K562 (cell line): ENCODE data around the gene CRYBG3. TPM values are rescaled to one million over a fixed set of nuclear protein-coding genes. Genes with fewer than 3 reads are reported as not detected.

Source experiments
- ATAC-seq: fragments of 200-7000 bp; cut with Tn5 transposase; 3 replicates; pipeline ENCODE4 v1.9.1; 2020; ENCODE audit warnings: moderate library complexity
- BruUV-seq: library from RNA; stranded (reverse); fragments of 400-500 nt; replicated peaks from 2 replicates; lab custom pipeline; 2021; lab: Mats Ljungman, UMichigan
- CTCF ChIA-PET: fragments of 300-600 bp; formaldehyde crosslinking; extraction: SDS; loops from one replicate; lab custom pipeline; 2021; ENCODE audit warnings: low intra/inter-chr PET ratio; lab: Yijun Ruan, JAX
- POLR2A ChIA-PET: fragments of 300-600, 350-650 bp; sonication (Branson Sonifier 250); formaldehyde crosslinking; extraction: SDS; loops from one replicate; lab custom pipeline; 2021; ENCODE audit warnings: antibody characterized with exemption, inconsistent platforms; lab: Yijun Ruan, JAX
- DNase-seq, 4 experiments: peaks; one replicate each; pipeline versions ENCODE4 v3.0.0 to v3.0.0-alpha.2; 2011 to 2018; ENCODE audit warnings: low spot score in 3 of 4, mixed read lengths in 3 of 4; ENCODE audit errors: extremely low read depth in 1 of 4
- FAIRE-seq: peaks from 2 replicates; lab custom pipeline; 2011; peaks lifted over from hg19 to GRCh38; lab: Jason Lieb, UNC
- H2AFZ ChIP-seq: 2 replicates; pipeline ENCODE4 v1.6.0; 2011; ENCODE audit warnings: low read depth, low read length, control low read depth, inconsistent platforms
- H3K27ac ChIP-seq: fragments of 200-600 bp; 3 replicates; pipeline ENCODE4 v1.8.0; 2011; ENCODE audit warnings: low read depth, mild to moderate bottlenecking, control low read depth, inconsistent platforms, low read length, moderate library complexity, mixed read lengths; ENCODE audit errors: extremely low read depth
- H3K27me3 ChIP-seq, 2 experiments: fragments of 300-600 bp in 1 of 2; 2 replicates in 1 of 2; 3 replicates in 1 of 2; pipeline versions ENCODE4 v1.6.0 to v1.8.0; 2011; ENCODE audit warnings: inconsistent platforms in 2 of 2, low read length in 2 of 2, mild to moderate bottlenecking in 1 of 2, mixed read lengths in 1 of 2, moderate library complexity in 1 of 2; ENCODE audit not compliant: control insufficient read depth in 2 of 2, insufficient read depth in 2 of 2
- H3K36me3 ChIP-seq: fragments of 300-600 bp; 3 replicates; pipeline ENCODE4 v1.8.0; 2011; ENCODE audit warnings: mild to moderate bottlenecking, low read length, inconsistent platforms; ENCODE audit not compliant: control insufficient read depth, insufficient read depth
- H3K4me1 ChIP-seq, 2 experiments: fragments of 200-600 bp in 1 of 2; replicated peaks in 1 of 2; 2 replicates in 1 of 2; 3 replicates in 1 of 2; pipeline versions ENCODE4 v1.5.1 to v1.8.0; 2011; ENCODE audit warnings: inconsistent platforms in 2 of 2, low read length in 2 of 2, mild to moderate bottlenecking in 1 of 2, mixed read lengths in 1 of 2, moderate library complexity in 1 of 2; ENCODE audit not compliant: control insufficient read depth in 2 of 2, insufficient read depth in 2 of 2
- H3K4me2 ChIP-seq: 2 replicates; pipeline ENCODE4 v1.6.1; 2011; ENCODE audit warnings: low read length, control low read depth, inconsistent platforms, mixed read lengths; ENCODE audit not compliant: insufficient read depth
- H3K4me3 ChIP-seq: fragments of 200-600 bp; sonication (generic), shearing (Covaris generic); 2 replicates; pipeline ENCODE4 v1.5.1; 2016; ENCODE audit warnings: control low read depth, inconsistent platforms
- H3K79me2 ChIP-seq: fragments of 200-600 bp; 3 replicates; pipeline ENCODE4 v1.8.0; 2011; ENCODE audit warnings: low read length, inconsistent platforms; ENCODE audit not compliant: control insufficient read depth, insufficient read depth
- H3K9ac ChIP-seq, 2 experiments: 2 replicates each; pipeline versions ENCODE4 v1.6.0 to v1.6.1; 2011; ENCODE audit warnings: low read depth in 2 of 2, low read length in 2 of 2, control low read depth in 1 of 2, inconsistent platforms in 1 of 2, mild to moderate bottlenecking in 1 of 2, mixed read lengths in 1 of 2; ENCODE audit not compliant: insufficient read depth in 1 of 2
- H3K9me1 ChIP-seq: one replicate; pipeline ENCODE4 v1.6.0; 2011; ENCODE audit warnings: inconsistent platforms, mild to moderate bottlenecking, low read length, moderate library complexity; ENCODE audit not compliant: control insufficient read depth, insufficient read depth
- H3K9me3 ChIP-seq: replicated peaks from 2 replicates; pipeline ENCODE4 v1.5.1; 2011; ENCODE audit warnings: low read depth, low read length, inconsistent platforms; ENCODE audit not compliant: control insufficient read depth, insufficient read depth
- H4K20me1 ChIP-seq: replicated peaks from 2 replicates; pipeline ENCODE4 v1.6.1; 2011; ENCODE audit warnings: low read length, inconsistent platforms, mixed read lengths; ENCODE audit not compliant: control insufficient read depth, insufficient read depth
- ATF7 ChIP-seq: fragments of 450-650 bp; IDR thresholded peaks from 2 replicates; pipeline ENCODE4 v1.7.1; 2014; ENCODE audit warnings: mild to moderate bottlenecking, moderate library complexity
- KDM5B ChIP-seq: fragments of 200-600 bp; sonication (generic); IDR thresholded peaks from 2 replicates; pipeline ENCODE4 v1.6.1; 2012; ENCODE audit warnings: low read depth, mild to moderate bottlenecking, moderate library complexity, low read length, control low read depth, inconsistent platforms; ENCODE audit not compliant: insufficient replicate concordance
- SIN3A ChIP-seq, 2 experiments: fragments of 150-350 bp in 1 of 2; IDR thresholded peaks; 2 replicates each; pipeline ENCODE4 v1.6.1; 2011 to 2016; ENCODE audit warnings: borderline replicate concordance in 2 of 2, low read depth in 2 of 2, low read length in 2 of 2, mild to moderate bottlenecking in 2 of 2, moderate library complexity in 2 of 2; ENCODE audit not compliant: control insufficient read depth in 1 of 2
- ZNF282 ChIP-seq: sonication (generic); formaldehyde crosslinking; IDR thresholded peaks from 2 replicates; pipeline ENCODE4 v1.8.1; 2023; ENCODE audit warnings: missing genetic modification reagents
- WGBS: fragments of 100-300 bp; shearing (Covaris generic); methylation state at CpG from one replicate; pipeline ENCODE4 v1.1.6; 2016; ENCODE audit warnings: low coverage, mixed read lengths; ENCODE audit not compliant: insufficient coverage; ENCODE audit errors: missing lambda C conversion rate; 5-methylcytosine and 5-hydroxymethylcytosine counted together
- in situ Hi-C: fragments of 300-500 bp; cut with MboI; formaldehyde crosslinking; loops from 4 replicates; pipeline ENCODE4 v1.15.0; 2018; ENCODE audit warnings: inconsistent platforms, mixed read lengths
- intact Hi-C: fragments of 100-400 bp; cut with micrococcal nuclease; formaldehyde crosslinking; loops from 2 replicates; pipeline ENCODE4 v1.14.2; 2022
- polyA plus RNA-seq, 8 experiments: library from polyadenylated mRNA; depleted of rRNA in 4 of 8; stranded (reverse) in 5 of 8; unstranded in 3 of 8; fragments of >200 nt; fragmentation: Nextera tagmentation in 2 of 8; fragmentation: Illumina TruSeq in 1 of 8; extraction: Ambion mirVana in 2 of 8; extraction: Trizol in 1 of 8; gene quantifications; 2 replicates each; pipeline versions ENCODE4 v1.2.1 to v1.2.3, GENCODE V29; 2011 to 2014; ENCODE audit warnings: inconsistent platforms in 1 of 8, missing spikeins in 1 of 8
- total RNA-seq, 7 experiments: library from RNA; depleted of rRNA in 6 of 7; stranded (reverse); fragments of >200 nt in 6 of 7; fragmentation: Illumina TruSeq in 2 of 7; extraction: Trizol in 2 of 7; gene quantifications; 2 replicates each; pipeline versions ENCODE4 v1.2.1 to v1.2.3, GENCODE V29; 2011 to 2021; ENCODE audit warnings: low replicate concordance in 1 of 7

CRYBG3 gene
- total and polyA plus RNA-seq, 9 of the 15 experiments (the other 6 are each of a cell fraction or from before 2014, with no cell fraction given): 0.08 to 0.72 (median 0.18) TPM

- TF ChIP-seq ATF7: no peak
- no peak for TF ChIP-seq KDM5B
These were observed 28.3 kb upstream of the CRYBG3 start (continued) for GRCh38 chr3:97793420-97794019.

DNA sequence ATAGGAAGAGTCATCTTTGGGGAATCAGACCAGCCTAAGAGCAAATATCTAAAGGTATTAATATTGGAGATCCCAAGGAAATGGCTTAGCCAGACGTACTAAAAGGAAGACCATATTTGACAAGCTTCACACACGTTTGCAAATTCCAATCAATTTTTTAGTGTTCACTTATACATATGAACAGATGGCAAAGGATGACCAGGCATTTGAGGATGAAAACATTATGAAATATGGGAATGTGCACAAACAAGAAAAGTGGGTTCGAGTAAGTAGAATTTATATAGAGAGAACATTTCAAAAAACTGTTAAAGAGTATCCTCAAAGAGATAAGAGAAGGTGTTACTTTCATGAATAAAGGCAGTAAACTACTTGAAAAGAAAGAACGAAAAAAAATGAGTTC is 25.9 kb upstream of the CRYBG3 start:
- in situ Hi-C loops: loop anchor here (25.0 kb wide), 1 partner anchor 516 kb away; no protein-coding TSS in a partner anchor
- WGBS: 2% methylated on average over 4 of the region's 4 CpGs

GRCh38 chr3:97804471-97804870 is 17.3 kb upstream of the CRYBG3 start:
- H3K9me1 ChIP-seq: no peaks in the 10 kb centered on the region
- ChIA-PET POLR2A (no interaction called here), CTCF (no interaction called here)
- WGBS: 2% methylated on average over 3 of the region's 3 CpGs
- FAIRE-seq (no peak), DNase-seq (no peak), ATAC-seq (no peak)
- H3K36me3 ChIP-seq: no peaks in the 10 kb centered on the region
- in situ Hi-C loops (no loop called here), intact Hi-C loops (no loop called here)
- H3K9me3 ChIP-seq: no peaks in the 10 kb centered on the region
- H3K79me2 ChIP-seq: no peaks in the 10 kb centered on the region
- no peak overlapping the region for H2AFZ ChIP-seq
- H3K27me3 ChIP-seq: no peaks in the 10 kb centered on the region
- H4K20me1 ChIP-seq: no peaks in the 10 kb centered on the region
- no peak overlapping the region for H3K4me3 ChIP-seq
- H3K4me2 ChIP-seq: no peak overlapping the region
- H3K4me1 ChIP-seq: no peaks in the 10 kb centered on the region
- H3K27ac ChIP-seq: no peak overlapping the region
- no TSS peak for BruUV-seq
- no peak overlapping the region for H3K9ac ChIP-seq
- no peak for TF ChIP-seq ZNF282 (CRISPR knock-in tag)
- TF ChIP-seq, all 486 proteins: peak for 0

More for the DNA sequence above, 25.9 kb upstream of the CRYBG3 start:
- Histone ChIP-seq H3K4me2 (no peak overlapping the region), H3K79me2 (no peaks in the 10 kb centered on the region), H3K36me3 (no peaks in the 10 kb centered on the region), H4K20me1 (no peaks in the 10 kb centered on the region), H3K27ac (no peak overlapping the region), H2AFZ (no peak overlapping the region), H3K9me1 (no peaks in the 10 kb centered on the region)
- no peak for FAIRE-seq
- ATAC-seq: no peak
- DNase-seq: no peak
- CTCF ChIA-PET: no interaction called here
- no peak for TF ChIP-seq SIN3A (IDR thresholded peaks at IDR 0.05; ENCODE audit: borderline replicate concordance in 2 of 2, control insufficient read depth in 1 of 2, low read depth in 2 of 2, low read length in 2 of 2)
- TF ChIP-seq, all 486 proteins: peak for 0
- POLR2A ChIA-PET: no interaction called here
- Histone ChIP-seq H3K4me3 (no peak overlapping the region), H3K9ac (no peak overlapping the region), H3K27me3 (no peaks in the 10 kb centered on the region), H3K9me3 (no peaks in the 10 kb centered on the region), H3K4me1 (no peaks in the 10 kb centered on the region)
- intact Hi-C loops: no loop called here
- BruUV-seq: no TSS peak
